ENCODE data around the gene TMEM130. TPM values are rescaled to one million over a fixed set of nuclear protein-coding genes. Genes with fewer than 3 reads are reported as not detected.
A peak's percentile ranks its signal among the peaks of the same experiment; 100 is the strongest.

TMEM130 gene
- total and polyA plus RNA-seq, 9 of the 15 experiments (the other 6 are each of a cell fraction or from before 2014, with no cell fraction given): 0.07 TPM; not detected in 8

- no peak for TF ChIP-seq ARID4B (CRISPR knock-in tag; IDR thresholded peaks at IDR 0.05)
- no peak for TF ChIP-seq SRSF1 (IDR thresholded peaks at IDR 0.05; ENCODE audit: low read depth, low read length)
- no peak for TF ChIP-seq MLLT1 (IDR thresholded peaks at IDR 0.05)
- TF ChIP-seq NRF1 (conservative IDR thresholded peaks at IDR 0.05 in 1 of 2, IDR thresholded peaks at IDR 0.05 in 1 of 2): peak; percentile 23 to 38; a peak in 1 of 4 replicates
- TF ChIP-seq RBM17 (IDR thresholded peaks at IDR 0.05; ENCODE audit: borderline replicate concordance, low read depth, low read length): no peak
- 0 out of 2 replicates have a peak, but pooled peaks have one; percentile 11 for TF ChIP-seq STAG1 (CRISPR knock-in tag; IDR thresholded peaks at IDR 0.05; ENCODE audit: borderline replicate concordance)
- no peak for TF ChIP-seq PBX2 (CRISPR knock-in tag; IDR thresholded peaks at IDR 0.05; ENCODE audit: low read depth)
- no peak for TF ChIP-seq PBX2 (tag; conservative IDR thresholded peaks at IDR 0.05; ENCODE audit: low read depth)
- TF ChIP-seq ARNT (IDR thresholded peaks at IDR 0.05): no peak
- no peak for TF ChIP-seq KLF16 (IDR thresholded peaks at IDR 0.05)
- no peak for TF ChIP-seq ATF1 (CRISPR knock-in tag; IDR thresholded peaks at IDR 0.05)
- no peak for TF ChIP-seq ATF1 (tag; IDR thresholded peaks at IDR 0.05)
- no peak for TF ChIP-seq ZNF395 (CRISPR knock-in tag; IDR thresholded peaks at IDR 0.05)
- peak; percentile 23; the same call in 1 of the 2 replicates for TF ChIP-seq FOXP1 (CRISPR knock-in tag; IDR thresholded peaks at IDR 0.05)
- TF ChIP-seq ZNF551 (CRISPR knock-in tag; IDR thresholded peaks at IDR 0.05): no peak
- TF ChIP-seq ZNF408 (CRISPR knock-in tag; IDR thresholded peaks at IDR 0.05; ENCODE audit: low read depth): no peak
- no peak for TF ChIP-seq ZSCAN32 (CRISPR knock-in tag; IDR thresholded peaks at IDR 0.05)
Measured at GRCh38 chr7:98879198-98879978, 9.6 kb upstream of the TMEM130 start (continued).

All from K562 (cell line).